Amniotic epithelial cell (primary cell): Measurements from ENCODE around the gene CD28.
"Not testable (repeated sequence)": the region's sequence is repeated elsewhere in the genome, so short reads cannot be mapped to it uniquely, and the experiment has no call there.

ENCODE experiments used
- DNase-seq: peaks from one replicate; pipeline ENCODE4 v3.0.0-alpha.2; 2010; ENCODE audit warnings: low read depth

Gene CD28

GRCh38 chr2:203784710-203785270 is 78.4 kb downstream of the CD28 start:
- DNase-seq, result not testable (repeated sequence)

- DNase-seq, result not testable (repeated sequence)
Observed at GRCh38 chr2:203785391-203786110, 79.1 kb downstream of the CD28 start.

GRCh38 chr2:203786549-203787351 is 80.3 kb downstream of the CD28 start:
- peak; percentile 42 for DNase-seq

GRCh38 chr2:203787979-203788378 is 81.5 kb downstream of the CD28 start:
- DNase-seq, result no peak
